ENCODE results near the gene DBF4.

- TF ChIP-seq MAX (IDR thresholded peaks at IDR 0.05) (no peak), RBFOX2 (IDR thresholded peaks at IDR 0.05; ENCODE audit: low read depth, low read length) (no peak), ZNF121 (CRISPR knock-in tag; IDR thresholded peaks at IDR 0.05) (no peak), ELF4 (CRISPR knock-in tag; IDR thresholded peaks at IDR 0.05; ENCODE audit: borderline replicate concordance) (no peak), SRF (IDR thresholded peaks at IDR 0.05; ENCODE audit: low read depth, low read length) (no peak), USF2 (IDR thresholded peaks at IDR 0.05; ENCODE audit: low read depth, low read length) (no peak), USF2 (CRISPR knock-in tag; IDR thresholded peaks at IDR 0.05; ENCODE audit: borderline replicate concordance) (no peak), HMG20B (CRISPR knock-in tag; conservative IDR thresholded peaks at IDR 0.05) (no peak), CSRNP2 (CRISPR knock-in tag; conservative IDR thresholded peaks at IDR 0.05; ENCODE audit: low read depth) (no peak), BRCA1 (CRISPR knock-in tag; IDR thresholded peaks at IDR 0.05) (no peak), EZH2 (conservative IDR thresholded peaks at IDR 0.05; ENCODE audit: low read depth, low read length) (no peak), ARNT (IDR thresholded peaks at IDR 0.05) (no peak)
Measured at GRCh38 chr7:87918740-87919139, 42.4 kb downstream of the DBF4 start.
